Subcutaneous adipose tissue (tissue), 4 donors: Measurements from ENCODE around the gene FBLN7. TPM values are rescaled to one million over a fixed set of nuclear protein-coding genes. Genes with fewer than 3 reads are reported as not detected.

Experiments
- total RNA-seq, 4 donors: library from RNA; depleted of rRNA; stranded (reverse); fragments of >200 nt; gene quantifications; one replicate each; pipeline ENCODE4 v1.1.0, GENCODE V29; 2016
- TF ChIP-seq, protein P1 (sequence below): fragments of 450-650 bp; IDR thresholded peaks from one replicate; pipeline ENCODE4 v1.5.1; 2016; ENCODE audit warnings: low read depth, mild to moderate bottlenecking, control low read depth, antibody characterized with exemption, moderate library complexity

Gene FBLN7
- total RNA-seq, 4 donors from 2014 or later = 1.3 to 13.0 (median 4.7) TPM

DNA sequence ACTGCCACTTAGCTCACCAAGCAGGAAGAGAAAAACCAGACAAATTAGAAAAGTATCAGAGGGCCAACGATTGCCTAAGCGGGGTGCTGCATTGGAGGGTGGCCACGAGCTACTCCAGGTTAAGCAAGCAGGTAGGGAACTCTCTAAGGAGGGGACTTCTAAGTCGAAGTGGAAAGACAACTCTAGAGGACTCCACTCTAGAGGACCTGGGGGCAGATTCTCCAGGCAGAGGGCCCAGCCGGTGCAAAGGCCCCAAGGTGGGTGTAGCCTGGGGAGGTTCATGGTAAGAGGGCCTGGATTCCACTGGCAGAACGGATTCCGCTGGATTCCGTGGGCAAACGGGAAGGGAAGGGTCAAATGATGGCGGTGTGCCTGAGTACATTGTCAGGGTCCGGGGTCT is 12.7 kb downstream of the FBLN7 start:
- TF ChIP-seq, protein P1, sequence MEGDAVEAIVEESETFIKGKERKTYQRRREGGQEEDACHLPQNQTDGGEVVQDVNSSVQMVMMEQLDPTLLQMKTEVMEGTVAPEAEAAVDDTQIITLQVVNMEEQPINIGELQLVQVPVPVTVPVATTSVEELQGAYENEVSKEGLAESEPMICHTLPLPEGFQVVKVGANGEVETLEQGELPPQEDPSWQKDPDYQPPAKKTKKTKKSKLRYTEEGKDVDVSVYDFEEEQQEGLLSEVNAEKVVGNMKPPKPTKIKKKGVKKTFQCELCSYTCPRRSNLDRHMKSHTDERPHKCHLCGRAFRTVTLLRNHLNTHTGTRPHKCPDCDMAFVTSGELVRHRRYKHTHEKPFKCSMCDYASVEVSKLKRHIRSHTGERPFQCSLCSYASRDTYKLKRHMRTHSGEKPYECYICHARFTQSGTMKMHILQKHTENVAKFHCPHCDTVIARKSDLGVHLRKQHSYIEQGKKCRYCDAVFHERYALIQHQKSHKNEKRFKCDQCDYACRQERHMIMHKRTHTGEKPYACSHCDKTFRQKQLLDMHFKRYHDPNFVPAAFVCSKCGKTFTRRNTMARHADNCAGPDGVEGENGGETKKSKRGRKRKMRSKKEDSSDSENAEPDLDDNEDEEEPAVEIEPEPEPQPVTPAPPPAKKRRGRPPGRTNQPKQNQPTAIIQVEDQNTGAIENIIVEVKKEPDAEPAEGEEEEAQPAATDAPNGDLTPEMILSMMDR = no peak

DNA sequence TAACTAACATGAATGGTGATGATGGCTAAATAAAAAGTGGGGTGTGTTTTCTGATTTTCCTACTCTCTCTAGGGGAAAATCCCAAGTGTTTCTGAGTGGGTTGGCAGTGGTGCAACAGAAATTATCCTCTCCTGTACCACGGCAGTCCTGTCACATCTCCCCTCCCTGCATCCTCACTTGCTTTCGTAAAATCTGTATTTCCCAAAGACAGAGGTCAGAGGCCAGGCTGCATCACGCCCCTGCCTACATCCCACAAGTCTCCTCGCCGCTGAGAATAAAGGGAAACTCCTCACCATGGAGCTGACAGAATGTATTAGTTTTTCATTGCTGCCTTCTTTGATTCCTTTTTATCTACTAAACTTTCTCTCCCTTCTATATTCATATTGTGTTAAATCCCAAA is 13.1 kb downstream of the FBLN7 start:
- TF ChIP-seq, protein P1 = no peak

DNA sequence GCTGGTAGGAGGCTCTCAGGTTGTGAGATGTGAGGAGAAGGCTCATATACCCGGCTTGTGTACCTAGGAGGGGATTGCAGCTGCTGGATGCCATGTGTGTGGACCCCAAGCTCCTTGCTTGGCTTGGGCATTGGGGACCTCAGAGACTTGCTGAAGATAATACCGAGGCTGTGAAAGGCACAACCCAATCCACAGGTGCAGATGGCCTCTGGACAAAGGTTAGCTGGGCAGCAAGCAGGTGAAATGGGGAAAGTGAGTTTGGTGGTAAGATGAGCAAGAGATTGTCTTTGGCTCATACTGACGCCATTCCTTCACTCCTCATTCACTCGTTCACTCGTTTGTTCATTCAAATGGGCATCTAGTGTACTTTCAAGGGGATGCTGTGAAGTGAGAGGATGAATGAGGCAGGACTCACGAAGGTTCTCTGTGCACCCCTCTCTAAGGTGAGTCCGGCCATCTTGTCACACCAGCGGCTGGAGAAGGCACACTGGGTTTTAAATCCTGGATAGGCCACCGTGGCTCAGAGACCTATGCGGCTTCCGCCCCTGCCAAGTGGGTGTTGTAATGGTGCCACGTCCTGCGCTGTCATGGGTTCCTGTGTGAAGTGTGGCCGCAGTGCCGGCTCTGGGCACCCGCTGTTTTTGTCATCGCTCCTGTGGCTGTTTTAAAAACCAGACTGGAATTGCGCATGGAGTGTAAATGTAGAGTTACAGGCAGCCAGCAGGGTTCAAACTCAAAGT is 13.7 kb downstream of the FBLN7 start:
- TF ChIP-seq, protein P1 = no peak

DNA sequence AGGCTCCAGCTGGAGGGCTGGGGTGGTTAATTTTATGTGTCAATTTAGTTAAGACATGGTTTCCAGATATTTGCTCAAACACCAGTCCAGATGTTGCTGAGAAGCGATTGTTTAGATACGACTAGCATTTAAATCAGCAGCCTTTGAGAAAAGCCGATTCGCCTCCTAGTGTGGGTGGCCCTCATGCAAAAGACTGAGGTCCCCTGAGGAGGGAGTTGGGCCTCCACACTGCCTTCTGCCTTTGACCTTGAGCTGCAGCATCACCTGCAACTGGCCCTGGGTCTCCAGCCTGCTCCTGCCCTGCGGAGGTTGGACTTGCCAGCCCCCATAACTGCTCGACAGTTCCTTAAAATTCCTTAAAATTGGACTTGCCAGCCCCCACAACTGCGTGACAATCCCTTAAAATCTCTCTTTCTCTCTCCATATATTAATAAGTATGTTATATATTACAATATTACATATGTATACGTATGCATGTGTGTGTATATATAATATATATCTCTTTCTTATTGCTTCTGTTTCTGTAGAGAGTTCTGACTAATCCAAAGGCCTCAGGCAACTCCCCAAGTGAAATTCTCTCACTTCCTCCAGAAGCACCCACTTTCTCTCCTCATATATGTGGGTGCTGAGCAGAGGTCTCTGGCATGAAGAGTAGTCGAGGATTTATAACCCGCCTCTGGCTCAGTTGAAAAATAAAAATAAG is 14.4 kb downstream of the FBLN7 start:
- TF ChIP-seq, protein P1 = no peak

DNA sequence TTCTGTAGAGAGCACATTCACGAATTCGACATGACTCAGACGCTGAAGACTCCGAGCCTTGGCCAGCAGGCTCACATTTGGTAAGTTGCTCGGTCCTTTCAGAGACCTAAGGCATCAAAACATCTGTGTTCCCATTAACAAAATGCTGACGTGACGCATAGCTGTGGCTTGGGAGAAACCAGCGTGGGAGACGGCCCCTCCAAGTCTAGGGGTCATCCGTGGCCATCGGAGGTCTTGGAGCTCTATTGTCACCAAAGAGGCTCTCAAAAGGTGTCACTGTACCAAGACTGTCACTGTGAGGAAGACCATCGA is 14.9 kb downstream of the FBLN7 start:
- TF ChIP-seq, protein P1 = no peak

DNA sequence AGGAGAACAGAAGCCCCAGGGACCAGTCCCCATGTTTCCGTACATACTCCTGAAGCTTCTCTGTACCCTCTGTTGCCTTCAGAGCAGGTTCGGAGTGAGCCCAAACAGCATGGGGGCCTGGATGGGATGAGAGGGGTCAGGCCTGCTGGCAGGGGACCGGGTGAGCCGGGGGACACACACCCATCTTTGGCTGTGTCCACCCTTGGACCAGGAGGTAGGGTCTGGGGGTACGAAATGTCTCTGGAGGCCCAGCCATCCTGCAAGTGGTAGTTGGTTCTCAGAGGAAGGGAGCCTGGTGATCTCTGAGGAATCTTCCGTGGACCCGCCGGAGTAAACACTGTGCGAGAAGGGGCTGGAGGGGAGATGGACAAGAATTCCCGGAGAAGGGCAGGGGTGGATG is 15.3 kb downstream of the FBLN7 start:
- TF ChIP-seq, protein P1 = no peak

DNA sequence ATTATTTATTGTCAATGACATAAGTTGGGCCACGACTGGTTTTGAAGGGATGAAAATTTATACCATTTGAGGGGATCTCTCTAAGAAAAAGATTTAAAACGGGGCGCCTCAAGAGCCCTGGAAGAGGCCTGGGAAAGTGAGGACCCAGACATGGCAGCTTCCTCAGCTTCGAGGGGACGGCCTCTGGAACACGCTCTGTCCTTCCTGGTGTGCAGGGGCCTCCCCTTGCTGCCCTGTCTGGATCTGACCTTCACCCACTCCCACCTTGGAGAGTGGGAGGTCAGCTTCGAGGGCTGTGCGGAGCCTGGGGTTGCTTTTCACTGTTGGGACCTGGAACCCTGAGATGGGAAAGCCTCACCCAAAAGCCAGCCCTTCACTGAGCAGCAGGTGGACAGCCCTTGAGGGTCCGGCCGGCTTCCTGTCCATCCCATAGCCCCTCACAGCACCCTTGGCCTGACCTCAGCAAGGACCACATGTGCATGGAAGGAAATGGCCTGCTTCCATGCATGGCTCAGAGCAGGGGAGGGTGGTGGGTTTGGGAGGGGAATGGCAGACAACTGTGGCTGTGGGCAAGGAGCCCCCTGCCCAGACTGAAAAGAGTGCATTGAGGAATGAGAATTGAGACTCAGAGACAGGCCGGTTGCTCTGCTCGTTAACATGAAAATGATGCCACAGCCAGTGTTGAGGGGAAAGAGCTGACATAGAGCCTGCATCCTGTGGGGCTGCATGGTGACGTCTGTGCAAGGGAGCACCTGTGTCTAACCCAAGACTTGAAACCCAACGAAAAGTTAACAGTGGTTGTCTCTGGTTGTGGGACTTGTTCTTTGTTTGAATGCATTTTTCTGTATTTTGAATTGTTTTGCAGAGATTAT is 16.3 kb downstream of the FBLN7 start:
- TF ChIP-seq, protein P1 = no peak
